Measurements from ENCODE around the gene GLRX.
A peak's percentile ranks its signal among the peaks of the same experiment; 100 is the strongest.

GLRX gene

DNA sequence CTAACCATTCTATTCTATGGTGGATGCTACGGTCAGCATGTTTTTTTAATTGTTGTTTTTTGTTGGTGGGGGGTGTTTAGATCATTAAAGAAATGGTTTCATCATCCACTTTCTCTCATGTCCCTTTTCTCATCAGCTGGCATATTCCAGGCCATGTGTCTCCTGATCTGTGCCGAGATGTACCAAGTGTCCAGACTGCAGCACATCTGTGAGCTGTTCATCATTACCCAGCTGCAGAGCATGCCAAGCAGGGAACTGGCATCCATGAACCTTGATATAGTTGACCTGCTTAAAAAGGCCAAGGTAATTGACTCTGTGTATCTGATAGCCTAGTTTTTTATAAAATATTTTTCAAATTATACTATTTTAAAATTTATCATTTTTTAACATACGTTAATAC lies 38.9 kb downstream of the GLRX start:
- Histone ChIP-seq H3K27ac (no peak overlapping the region), H3K9ac (no peak overlapping the region), H3K4me3 (ENCODE audit: low read depth, low read length) (no peak overlapping the region), H3K4me2 (ENCODE audit: low read length) (no peak overlapping the region), H3K9me3 (ENCODE audit: control insufficient read depth, low read length) (no peaks in the 10 kb centered on the region), H3K79me2 (no peaks in the 10 kb centered on the region), H3K27me3 (ENCODE audit: control insufficient read depth, insufficient read depth, low read length) (no peaks in the 10 kb centered on the region), H3K36me3 (ENCODE audit: control insufficient read depth, insufficient read depth, low read length) (no peaks in the 10 kb centered on the region), H3K4me1 (peaks cover 17% of the 10 kb centered on the region), H2AFZ (no peak overlapping the region)
- TF ChIP-seq, protein P1, sequence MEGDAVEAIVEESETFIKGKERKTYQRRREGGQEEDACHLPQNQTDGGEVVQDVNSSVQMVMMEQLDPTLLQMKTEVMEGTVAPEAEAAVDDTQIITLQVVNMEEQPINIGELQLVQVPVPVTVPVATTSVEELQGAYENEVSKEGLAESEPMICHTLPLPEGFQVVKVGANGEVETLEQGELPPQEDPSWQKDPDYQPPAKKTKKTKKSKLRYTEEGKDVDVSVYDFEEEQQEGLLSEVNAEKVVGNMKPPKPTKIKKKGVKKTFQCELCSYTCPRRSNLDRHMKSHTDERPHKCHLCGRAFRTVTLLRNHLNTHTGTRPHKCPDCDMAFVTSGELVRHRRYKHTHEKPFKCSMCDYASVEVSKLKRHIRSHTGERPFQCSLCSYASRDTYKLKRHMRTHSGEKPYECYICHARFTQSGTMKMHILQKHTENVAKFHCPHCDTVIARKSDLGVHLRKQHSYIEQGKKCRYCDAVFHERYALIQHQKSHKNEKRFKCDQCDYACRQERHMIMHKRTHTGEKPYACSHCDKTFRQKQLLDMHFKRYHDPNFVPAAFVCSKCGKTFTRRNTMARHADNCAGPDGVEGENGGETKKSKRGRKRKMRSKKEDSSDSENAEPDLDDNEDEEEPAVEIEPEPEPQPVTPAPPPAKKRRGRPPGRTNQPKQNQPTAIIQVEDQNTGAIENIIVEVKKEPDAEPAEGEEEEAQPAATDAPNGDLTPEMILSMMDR (IDR thresholded peaks at IDR 0.05), result no peak

DNA sequence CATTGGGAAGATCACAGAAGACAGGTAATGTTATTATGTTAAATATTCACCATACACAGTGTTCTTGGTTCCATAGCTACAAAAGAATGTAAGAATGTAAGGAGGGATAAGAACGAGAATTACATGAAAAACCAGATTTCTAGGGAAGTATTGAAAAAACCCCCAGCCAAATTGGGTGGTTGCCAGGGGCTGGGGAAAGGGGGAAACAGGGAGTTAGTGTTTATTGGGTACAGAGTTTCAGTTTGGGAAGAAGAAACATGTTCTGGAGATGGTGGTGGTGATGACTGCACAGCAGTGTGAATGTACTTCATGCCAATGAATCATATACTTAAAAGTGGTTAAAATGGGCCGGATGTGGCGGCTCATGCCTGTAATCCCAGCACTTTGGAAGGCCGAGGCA lies 40.3 kb downstream of the GLRX start:
- Histone ChIP-seq H3K4me3 (ENCODE audit: low read depth, low read length) (no peak overlapping the region), H3K4me2 (ENCODE audit: low read length) (no peak overlapping the region), H2AFZ (no peak overlapping the region), H3K9me3 (ENCODE audit: control insufficient read depth, low read length) (no peaks in the 10 kb centered on the region), H3K36me3 (ENCODE audit: control insufficient read depth, insufficient read depth, low read length) (no peaks in the 10 kb centered on the region), H3K4me1 (peaks cover 10% of the 10 kb centered on the region), H3K9ac (no peak overlapping the region), H3K27me3 (ENCODE audit: control insufficient read depth, insufficient read depth, low read length) (no peaks in the 10 kb centered on the region), H3K27ac (no peak overlapping the region), H3K79me2 (no peaks in the 10 kb centered on the region)
- TF ChIP-seq, protein P1 (IDR thresholded peaks at IDR 0.05), result no peak

GRCh38 chr5:95781101-95781583 lies 41.4 kb downstream of the GLRX start:
- Histone ChIP-seq H3K27me3 (ENCODE audit: control insufficient read depth, insufficient read depth, low read length) (no peaks in the 10 kb centered on the region), H3K27ac (peak overlapping the region; percentile 29), H3K9ac (no peak overlapping the region), H3K4me1 (peaks cover 10% of the 10 kb centered on the region), H3K9me3 (ENCODE audit: control insufficient read depth, low read length) (no peaks in the 10 kb centered on the region), H3K79me2 (no peaks in the 10 kb centered on the region), H3K36me3 (ENCODE audit: control insufficient read depth, insufficient read depth, low read length) (no peaks in the 10 kb centered on the region), H3K4me2 (ENCODE audit: low read length) (no peak overlapping the region), H2AFZ (peak overlapping the region; percentile 48), H3K4me3 (ENCODE audit: low read depth, low read length) (no peak overlapping the region)
- TF ChIP-seq, protein P1 (IDR thresholded peaks at IDR 0.05), result peak; percentile 93

GRCh38 chr5:95780597-95780996 lies 41.9 kb downstream of the GLRX start:
- no peak overlapping the region for H3K4me2 ChIP-seq (ENCODE audit: low read length)
- H3K27me3 ChIP-seq (ENCODE audit: control insufficient read depth, insufficient read depth, low read length), result no peaks in the 10 kb centered on the region
- peak overlapping the region; percentile 29 for H3K27ac ChIP-seq
- H3K4me1 ChIP-seq, result peaks cover 10% of the 10 kb centered on the region
- H3K9me3 ChIP-seq (ENCODE audit: control insufficient read depth, low read length), result no peaks in the 10 kb centered on the region
- H3K4me3 ChIP-seq (ENCODE audit: low read depth, low read length), result no peak overlapping the region
- TF ChIP-seq, protein P1 (IDR thresholded peaks at IDR 0.05), result no peak
- peak overlapping the region; percentile 48 for H2AFZ ChIP-seq
- no peak overlapping the region for H3K9ac ChIP-seq
- no peaks in the 10 kb centered on the region for H3K79me2 ChIP-seq
- no peaks in the 10 kb centered on the region for H3K36me3 ChIP-seq (ENCODE audit: control insufficient read depth, insufficient read depth, low read length)

- Histone ChIP-seq H3K27me3 (ENCODE audit: control insufficient read depth, insufficient read depth, low read length) (no peaks in the 10 kb centered on the region), H3K9me3 (ENCODE audit: control insufficient read depth, low read length) (no peaks in the 10 kb centered on the region), H3K9ac (no peak overlapping the region), H3K36me3 (ENCODE audit: control insufficient read depth, insufficient read depth, low read length) (no peaks in the 10 kb centered on the region), H3K4me3 (ENCODE audit: low read depth, low read length) (no peak overlapping the region), H2AFZ (no peak overlapping the region), H3K4me1 (peaks cover 10% of the 10 kb centered on the region), H3K79me2 (no peaks in the 10 kb centered on the region), H3K27ac (no peak overlapping the region), H3K4me2 (ENCODE audit: low read length) (no peak overlapping the region)
- TF ChIP-seq, protein P1 (IDR thresholded peaks at IDR 0.05), result no peak
These were observed 42.9 kb downstream of the GLRX start for GRCh38 chr5:95779611-95780010.
